ENCODE results near the gene GUK1. TPM values are rescaled to one million over a fixed set of nuclear protein-coding genes. Genes with fewer than 3 reads are reported as not detected.
"Not testable (repeated sequence)": the region's sequence is repeated elsewhere in the genome, so short reads cannot be mapped to it uniquely, and the experiment has no call there.

GUK1 gene
- total RNA-seq, 2 experiments from 2014 or later = 196 to 270 TPM

GRCh38 chr1:228181645-228182034 lies 41.6 kb downstream of the GUK1 start:
- intact Hi-C loops (cut with DNase I, micrococcal nuclease) = loop anchor here in 1 of 2 experiments (5.0 kb wide), 1 partner anchor 184 kb away; no protein-coding TSS in a partner anchor

GRCh38 chr1:228182296-228183030 lies 42.4 kb downstream of the GUK1 start:
- intact Hi-C loops (cut with DNase I, micrococcal nuclease) = loop anchor here in 1 of 2 experiments (5.0 kb wide), 1 partner anchor 185 kb away; no protein-coding TSS in a partner anchor
- peaks cover 10% of the 10 kb centered on the region for H3K4me1 Mint-ChIP-seq
- CTCF ChIA-PET = no interaction called here
- no peak for DNase-seq
- no peaks in the 10 kb centered on the region for H3K27me3 Mint-ChIP-seq
- H3K9me3 Mint-ChIP-seq (ENCODE audit: low read depth) = no peaks in the 10 kb centered on the region
- H3K27ac Mint-ChIP-seq = no peak overlapping the region
- no peak overlapping the region for H3K4me3 Mint-ChIP-seq
- POLR2A ChIA-PET = no interaction called here
- ATAC-seq = no peak
- H3K36me3 Mint-ChIP-seq (ENCODE audit: low read depth) = no peaks in the 10 kb centered on the region

More at GRCh38 chr1:228181645-228182034, 41.6 kb downstream of the GUK1 start:
- DNase-seq (no peak), ATAC-seq (no peak)
- no peak overlapping the region for H3K4me3 Mint-ChIP-seq
- ChIA-PET CTCF (interaction anchor here (0.7 kb wide), 1 partner anchor 71 kb away, joined by 3 read pairs; no protein-coding TSS in a partner anchor), POLR2A (interaction anchor here (0.7 kb wide), 1 partner anchor 45 kb away, joined by 3 read pairs; no protein-coding TSS in a partner anchor)
- peaks cover 10% of the 10 kb centered on the region for H3K4me1 Mint-ChIP-seq
- H3K27me3 Mint-ChIP-seq = no peaks in the 10 kb centered on the region
- H3K36me3 Mint-ChIP-seq (ENCODE audit: low read depth) = no peaks in the 10 kb centered on the region
- no peaks in the 10 kb centered on the region for H3K9me3 Mint-ChIP-seq (ENCODE audit: low read depth)
- no peak overlapping the region for H3K27ac Mint-ChIP-seq

GRCh38 chr1:228184152-228184551 lies 44.1 kb downstream of the GUK1 start:
- no peak for ATAC-seq
- intact Hi-C loops (cut with DNase I, micrococcal nuclease) = loop anchor here in 1 of 2 experiments (5.0 kb wide), 1 partner anchor 187 kb away; no protein-coding TSS in a partner anchor
- Mint-ChIP-seq H3K27ac (no peak overlapping the region), H3K9me3 (ENCODE audit: low read depth) (no peaks in the 10 kb centered on the region), H3K27me3 (no peaks in the 10 kb centered on the region), H3K4me3 (no peak overlapping the region), H3K4me1 (peaks cover 10% of the 10 kb centered on the region), H3K36me3 (ENCODE audit: low read depth) (no peaks in the 10 kb centered on the region)
- ChIA-PET POLR2A (no interaction called here), CTCF (no interaction called here)
- DNase-seq = no peak

- Mint-ChIP-seq H3K36me3 (ENCODE audit: low read depth) (peaks cover 2% of the 10 kb centered on the region), H3K4me1 (peaks cover 10% of the 10 kb centered on the region), H3K9me3 (ENCODE audit: low read depth) (no peaks in the 10 kb centered on the region), H3K4me3 (no peak overlapping the region), H3K27ac (no peak overlapping the region), H3K27me3 (no peaks in the 10 kb centered on the region)
- intact Hi-C loops (cut with DNase I, micrococcal nuclease) = no loop called here
- no peak for DNase-seq
- CTCF ChIA-PET = no interaction called here
- peak; percentile 63 for ATAC-seq
- POLR2A ChIA-PET = no interaction called here
These were observed 45.5 kb downstream of the GUK1 start for GRCh38 chr1:228185641-228185965.

GRCh38 chr1:228188249-228188648 lies 48.2 kb downstream of the GUK1 start:
- CTCF ChIA-PET, POLR2A ChIA-PET: not testable (repeated sequence)

GRCh38 chr1:228190182-228190581 lies 50.1 kb downstream of the GUK1 start:
- ATAC-seq = no peak
- no peak for DNase-seq
- intact Hi-C loops (cut with DNase I, micrococcal nuclease) = no loop called here
- no peak overlapping the region for H3K27ac Mint-ChIP-seq
- H3K4me1 Mint-ChIP-seq = peaks cover 9% of the 10 kb centered on the region
- H3K36me3 Mint-ChIP-seq (ENCODE audit: low read depth) = peaks cover 2% of the 10 kb centered on the region
- H3K27me3 Mint-ChIP-seq = no peaks in the 10 kb centered on the region
- POLR2A ChIA-PET = no interaction called here
- CTCF ChIA-PET = no interaction called here
- no peak overlapping the region for H3K4me3 Mint-ChIP-seq
- no peaks in the 10 kb centered on the region for H3K9me3 Mint-ChIP-seq (ENCODE audit: low read depth)

More at GRCh38 chr1:228188249-228188648, 48.2 kb downstream of the GUK1 start:
- H3K27ac Mint-ChIP-seq; intact Hi-C loops (cut with DNase I, micrococcal nuclease); H3K9me3 Mint-ChIP-seq (ENCODE audit: low read depth); H3K27me3 Mint-ChIP-seq; H3K4me1 Mint-ChIP-seq; H3K4me3 Mint-ChIP-seq; DNase-seq; H3K36me3 Mint-ChIP-seq (ENCODE audit: low read depth); ATAC-seq: not testable (repeated sequence)

GRCh38 chr1:228190778-228191177 lies 50.7 kb downstream of the GUK1 start:
- no peak overlapping the region for H3K4me3 Mint-ChIP-seq
- intact Hi-C loops (cut with DNase I, micrococcal nuclease) = no loop called here
- DNase-seq (no peak), ATAC-seq (no peak)
- peaks cover 2% of the 10 kb centered on the region for H3K36me3 Mint-ChIP-seq (ENCODE audit: low read depth)
- ChIA-PET CTCF (no interaction called here), POLR2A (no interaction called here)
- H3K9me3 Mint-ChIP-seq (ENCODE audit: low read depth) = no peaks in the 10 kb centered on the region
- no peaks in the 10 kb centered on the region for H3K27me3 Mint-ChIP-seq
- H3K4me1 Mint-ChIP-seq = peaks cover 3% of the 10 kb centered on the region
- no peak overlapping the region for H3K27ac Mint-ChIP-seq

- H3K27ac Mint-ChIP-seq = no peak overlapping the region
- H3K27me3 Mint-ChIP-seq = no peaks in the 10 kb centered on the region
- ATAC-seq = no peak
- H3K4me3 Mint-ChIP-seq = no peak overlapping the region
- peaks cover 18% of the 10 kb centered on the region for H3K36me3 Mint-ChIP-seq (ENCODE audit: low read depth)
- POLR2A ChIA-PET = no interaction called here
- intact Hi-C loops (cut with DNase I, micrococcal nuclease) = no loop called here
- DNase-seq = no peak
- CTCF ChIA-PET = no interaction called here
- H3K9me3 Mint-ChIP-seq (ENCODE audit: low read depth) = peaks cover 8% of the 10 kb centered on the region
- no peaks in the 10 kb centered on the region for H3K4me1 Mint-ChIP-seq
These were observed 54.4 kb downstream of the GUK1 start for GRCh38 chr1:228194436-228194835.

- H3K9me3 Mint-ChIP-seq (ENCODE audit: low read depth) = peaks cover 12% of the 10 kb centered on the region
- no peaks in the 10 kb centered on the region for H3K4me1 Mint-ChIP-seq
- no peaks in the 10 kb centered on the region for H3K27me3 Mint-ChIP-seq
- POLR2A ChIA-PET = no interaction called here
- intact Hi-C loops (cut with DNase I, micrococcal nuclease) = no loop called here
- H3K27ac Mint-ChIP-seq = no peak overlapping the region
- DNase-seq = no peak
- H3K4me3 Mint-ChIP-seq = no peak overlapping the region
- peaks cover 20% of the 10 kb centered on the region for H3K36me3 Mint-ChIP-seq (ENCODE audit: low read depth)
- no peak for ATAC-seq
- CTCF ChIA-PET = no interaction called here
These were observed 55.1 kb downstream of the GUK1 start for GRCh38 chr1:228194921-228195812.

GRCh38 chr1:228197555-228198147 lies 57.6 kb downstream of the GUK1 start:
- no peak overlapping the region for H3K27ac Mint-ChIP-seq
- no peaks in the 10 kb centered on the region for H3K27me3 Mint-ChIP-seq
- peaks cover 21% of the 10 kb centered on the region for H3K36me3 Mint-ChIP-seq (ENCODE audit: low read depth)
- intact Hi-C loops (cut with DNase I, micrococcal nuclease) = no loop called here
- H3K4me1 Mint-ChIP-seq = no peaks in the 10 kb centered on the region
- H3K4me3 Mint-ChIP-seq = no peak overlapping the region
- ChIA-PET POLR2A (no interaction called here), CTCF (no interaction called here)
- ATAC-seq = no peak
- peaks cover 14% of the 10 kb centered on the region for H3K9me3 Mint-ChIP-seq (ENCODE audit: low read depth)
- no peak for DNase-seq
